ENCODE measurements around the gene DOCK11.

The DOCK11 gene

GRCh38 chrX:118717678-118718391 is 222.2 kb downstream of the DOCK11 start:
- peak; percentile 91 for DNase-seq (ENCODE audit: low read depth)
- no peak for TF ChIP-seq MYC (IDR thresholded peaks at IDR 0.05; ENCODE audit: low read depth, low read length)
- no peak for TF ChIP-seq POLR2A (IDR thresholded peaks at IDR 0.05; ENCODE audit: extremely low read depth, insufficient read length)
- no peak for TF ChIP-seq CTCF (IDR thresholded peaks at IDR 0.05; ENCODE audit: low read depth, low read length)
- TF ChIP-seq, protein P1, sequence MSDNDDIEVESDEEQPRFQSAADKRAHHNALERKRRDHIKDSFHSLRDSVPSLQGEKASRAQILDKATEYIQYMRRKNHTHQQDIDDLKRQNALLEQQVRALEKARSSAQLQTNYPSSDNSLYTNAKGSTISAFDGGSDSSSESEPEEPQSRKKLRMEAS (IDR thresholded peaks at IDR 0.05; ENCODE audit: low read depth, low read length): no peak
- H3K4me3 ChIP-seq (ENCODE audit: low read depth, low read length): peak overlapping the region; percentile 28

GRCh38 chrX:118718737-118719136 is 223.1 kb downstream of the DOCK11 start:
- TF ChIP-seq CTCF (IDR thresholded peaks at IDR 0.05; ENCODE audit: low read depth, low read length) (no peak), POLR2A (IDR thresholded peaks at IDR 0.05; ENCODE audit: extremely low read depth, insufficient read length) (no peak), MYC (IDR thresholded peaks at IDR 0.05; ENCODE audit: low read depth, low read length) (no peak)
- TF ChIP-seq, protein P1 (IDR thresholded peaks at IDR 0.05; ENCODE audit: low read depth, low read length): no peak
- DNase-seq (ENCODE audit: low read depth): peak; percentile 78
- H3K4me3 ChIP-seq (ENCODE audit: low read depth, low read length): no peak overlapping the region

GRCh38 chrX:118720058-118720707 is 224.6 kb downstream of the DOCK11 start:
- H3K4me3 ChIP-seq (ENCODE audit: low read depth, low read length): no peak overlapping the region
- no peak for DNase-seq (ENCODE audit: low read depth)
- TF ChIP-seq CTCF (IDR thresholded peaks at IDR 0.05; ENCODE audit: low read depth, low read length) (no peak), POLR2A (IDR thresholded peaks at IDR 0.05; ENCODE audit: extremely low read depth, insufficient read length) (no peak), MYC (IDR thresholded peaks at IDR 0.05; ENCODE audit: low read depth, low read length) (no peak)
- TF ChIP-seq, protein P1 (IDR thresholded peaks at IDR 0.05; ENCODE audit: low read depth, low read length): no peak

- TF ChIP-seq CTCF (IDR thresholded peaks at IDR 0.05; ENCODE audit: low read depth, low read length): no peak
- TF ChIP-seq POLR2A (IDR thresholded peaks at IDR 0.05; ENCODE audit: extremely low read depth, insufficient read length): no peak
- TF ChIP-seq MYC (IDR thresholded peaks at IDR 0.05; ENCODE audit: low read depth, low read length): no peak
- TF ChIP-seq, protein P1 (IDR thresholded peaks at IDR 0.05; ENCODE audit: low read depth, low read length): no peak
- no peak overlapping the region for H3K4me3 ChIP-seq (ENCODE audit: low read depth, low read length)
- no peak for DNase-seq (ENCODE audit: low read depth)
Measured at GRCh38 chrX:118723376-118723775, 227.8 kb downstream of the DOCK11 start.

DNA sequence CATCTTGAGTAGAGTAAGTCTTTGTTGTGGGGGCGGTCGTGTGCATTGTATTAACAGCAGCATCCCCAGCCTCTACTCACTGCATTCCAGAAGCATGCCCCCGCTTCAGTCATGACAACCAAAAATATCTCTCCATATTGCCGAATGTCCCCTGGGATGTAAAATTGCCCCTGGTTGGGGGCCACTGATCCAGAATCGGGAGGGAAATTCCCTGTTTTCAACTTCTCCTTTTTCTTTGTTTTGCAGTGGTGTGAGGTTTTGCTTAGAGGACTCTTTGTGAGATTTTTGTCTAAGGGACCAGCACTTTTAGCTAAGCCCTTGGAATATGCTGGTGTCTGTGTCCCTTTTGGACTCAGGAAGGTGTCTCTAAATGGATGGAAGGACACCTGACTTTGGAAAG is 228.8 kb downstream of the DOCK11 start:
- H3K4me3 ChIP-seq (ENCODE audit: low read depth, low read length): no peak overlapping the region
- peak; percentile 29 for DNase-seq (ENCODE audit: low read depth)
- TF ChIP-seq MYC (IDR thresholded peaks at IDR 0.05; ENCODE audit: low read depth, low read length) (no peak), CTCF (IDR thresholded peaks at IDR 0.05; ENCODE audit: low read depth, low read length) (no peak), POLR2A (IDR thresholded peaks at IDR 0.05; ENCODE audit: extremely low read depth, insufficient read length) (no peak)
- TF ChIP-seq, protein P1 (IDR thresholded peaks at IDR 0.05; ENCODE audit: low read depth, low read length): no peak

Data from NB4 (cell line).